Testis (tissue), 2 donors: ENCODE data around the gene LINC00305.

Experiments used
- CTCF ChIP-seq, 3 experiments: fragments of 450-650 bp in 2 of 3; fragments of 200-600 bp in 1 of 3; sonication (generic) in 1 of 3; IDR thresholded peaks; one replicate each; pipeline ENCODE4 v1.5.1; 2016 to 2019; ENCODE audit warnings: antibody characterized with exemption in 3 of 3, mild to moderate bottlenecking in 2 of 3, moderate library complexity in 1 of 3
- POLR2A ChIP-seq: fragments of 450-650 bp; IDR thresholded peaks from one replicate; pipeline ENCODE4 v1.6.1; 2017; ENCODE audit warnings: antibody characterized with exemption, mild to moderate bottlenecking, moderate library complexity

- TF ChIP-seq CTCF (IDR thresholded peaks at IDR 0.05): no peak
- TF ChIP-seq POLR2A: no peak
These were observed 30.0 kb upstream of the LINC00305 start for GRCh38 chr18:64178860-64179259.
